Upper lobe of left lung (tissue), 4 donors: Measurements from ENCODE around the gene ZBTB46.

Experiments
- EP300 ChIP-seq, 4 donors: sonication (generic); formaldehyde crosslinking; IDR thresholded peaks; one replicate each; pipeline ENCODE4 v1.5.1; 2017; ENCODE audit warnings: antibody characterized with exemption in 4 of 4, control low read depth in 2 of 4
- POLR2A ChIP-seq, 4 donors: fragments of 450-650 bp; IDR thresholded peaks; one replicate each; pipeline ENCODE4 v1.5.1; 2016 to 2017; ENCODE audit warnings: antibody characterized with exemption in 4 of 4, mild to moderate bottlenecking in 2 of 4
- POLR2AphosphoS5 ChIP-seq, 2 donors: sonication (generic); formaldehyde crosslinking; IDR thresholded peaks; one replicate each; pipeline ENCODE4 v1.5.1; 2017; ENCODE audit warnings: antibody characterized with exemption in 2 of 2
- TF ChIP-seq, protein P1 (sequence below), 6 experiments: fragments of 450-650 bp in 4 of 6; fragments of 200-600 bp in 2 of 6; sonication (generic) in 2 of 6; IDR thresholded peaks; one replicate each; pipeline ENCODE4 v1.5.1; 2016 to 2019; ENCODE audit warnings: antibody characterized with exemption in 6 of 6

DNA sequence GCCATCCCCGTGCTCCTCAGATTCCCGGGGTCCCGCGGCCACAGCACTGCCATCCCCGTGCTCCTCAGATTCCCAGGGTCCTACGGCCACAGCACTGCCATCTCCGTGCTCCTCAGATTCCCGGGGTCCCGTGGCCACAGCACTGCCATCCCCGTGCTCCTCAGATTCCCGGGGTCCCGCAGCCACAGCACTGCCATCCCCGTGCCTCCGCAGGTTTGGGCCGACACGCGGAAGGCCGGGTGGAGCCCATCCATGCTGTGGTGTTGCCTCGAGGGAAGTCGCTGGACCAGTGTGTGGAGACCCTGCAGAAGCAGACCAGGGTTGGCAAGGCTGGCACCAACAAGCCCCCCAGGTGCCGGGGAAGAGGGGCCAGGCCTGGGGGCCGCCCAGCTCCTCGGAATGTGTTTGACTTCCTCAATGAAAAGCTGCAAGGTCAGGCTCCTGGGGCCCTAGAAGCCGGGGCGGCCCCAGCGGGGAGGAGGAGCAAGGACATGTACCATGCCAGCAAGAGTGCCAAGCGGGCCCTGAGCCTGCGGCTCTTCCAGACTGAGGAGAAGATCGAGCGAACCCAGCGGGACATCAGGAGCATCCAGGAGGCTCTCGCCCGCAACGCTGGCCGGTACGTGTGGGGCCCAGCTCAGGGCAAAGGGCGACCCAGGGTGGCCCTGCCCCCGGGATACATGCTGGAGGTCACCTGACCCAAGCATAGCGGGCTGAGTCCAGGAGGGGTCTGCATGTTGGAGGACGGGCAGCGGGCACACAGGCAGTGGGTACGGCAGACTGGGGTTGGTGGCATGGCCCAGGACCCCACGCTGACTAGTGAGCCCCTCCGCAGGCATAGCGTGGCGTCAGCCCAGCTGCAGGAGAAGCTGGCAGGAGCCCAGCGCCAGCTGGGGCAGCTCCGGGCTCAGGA is 95.9 kb downstream of the ZBTB46 start:
- TF ChIP-seq, protein P1, sequence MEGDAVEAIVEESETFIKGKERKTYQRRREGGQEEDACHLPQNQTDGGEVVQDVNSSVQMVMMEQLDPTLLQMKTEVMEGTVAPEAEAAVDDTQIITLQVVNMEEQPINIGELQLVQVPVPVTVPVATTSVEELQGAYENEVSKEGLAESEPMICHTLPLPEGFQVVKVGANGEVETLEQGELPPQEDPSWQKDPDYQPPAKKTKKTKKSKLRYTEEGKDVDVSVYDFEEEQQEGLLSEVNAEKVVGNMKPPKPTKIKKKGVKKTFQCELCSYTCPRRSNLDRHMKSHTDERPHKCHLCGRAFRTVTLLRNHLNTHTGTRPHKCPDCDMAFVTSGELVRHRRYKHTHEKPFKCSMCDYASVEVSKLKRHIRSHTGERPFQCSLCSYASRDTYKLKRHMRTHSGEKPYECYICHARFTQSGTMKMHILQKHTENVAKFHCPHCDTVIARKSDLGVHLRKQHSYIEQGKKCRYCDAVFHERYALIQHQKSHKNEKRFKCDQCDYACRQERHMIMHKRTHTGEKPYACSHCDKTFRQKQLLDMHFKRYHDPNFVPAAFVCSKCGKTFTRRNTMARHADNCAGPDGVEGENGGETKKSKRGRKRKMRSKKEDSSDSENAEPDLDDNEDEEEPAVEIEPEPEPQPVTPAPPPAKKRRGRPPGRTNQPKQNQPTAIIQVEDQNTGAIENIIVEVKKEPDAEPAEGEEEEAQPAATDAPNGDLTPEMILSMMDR (IDR thresholded peaks at IDR 0.05): no peak
- TF ChIP-seq EP300 (IDR thresholded peaks at IDR 0.05) (no peak), POLR2A (IDR thresholded peaks at IDR 0.05) (no peak), POLR2AphosphoS5 (IDR thresholded peaks at IDR 0.05) (no peak)
